GM19025 (cell line): Measurements from ENCODE around the gene MAST3.

Experiments used
- ATAC-seq: cut with Tn5 transposase; IDR thresholded peaks from one replicate; pipeline ENCODE4 v1.9.1; 2021; ENCODE audit warnings: mild to moderate bottlenecking, low read depth, moderate library complexity; ENCODE audit not compliant: unreplicated experiment

Gene MAST3

DNA sequence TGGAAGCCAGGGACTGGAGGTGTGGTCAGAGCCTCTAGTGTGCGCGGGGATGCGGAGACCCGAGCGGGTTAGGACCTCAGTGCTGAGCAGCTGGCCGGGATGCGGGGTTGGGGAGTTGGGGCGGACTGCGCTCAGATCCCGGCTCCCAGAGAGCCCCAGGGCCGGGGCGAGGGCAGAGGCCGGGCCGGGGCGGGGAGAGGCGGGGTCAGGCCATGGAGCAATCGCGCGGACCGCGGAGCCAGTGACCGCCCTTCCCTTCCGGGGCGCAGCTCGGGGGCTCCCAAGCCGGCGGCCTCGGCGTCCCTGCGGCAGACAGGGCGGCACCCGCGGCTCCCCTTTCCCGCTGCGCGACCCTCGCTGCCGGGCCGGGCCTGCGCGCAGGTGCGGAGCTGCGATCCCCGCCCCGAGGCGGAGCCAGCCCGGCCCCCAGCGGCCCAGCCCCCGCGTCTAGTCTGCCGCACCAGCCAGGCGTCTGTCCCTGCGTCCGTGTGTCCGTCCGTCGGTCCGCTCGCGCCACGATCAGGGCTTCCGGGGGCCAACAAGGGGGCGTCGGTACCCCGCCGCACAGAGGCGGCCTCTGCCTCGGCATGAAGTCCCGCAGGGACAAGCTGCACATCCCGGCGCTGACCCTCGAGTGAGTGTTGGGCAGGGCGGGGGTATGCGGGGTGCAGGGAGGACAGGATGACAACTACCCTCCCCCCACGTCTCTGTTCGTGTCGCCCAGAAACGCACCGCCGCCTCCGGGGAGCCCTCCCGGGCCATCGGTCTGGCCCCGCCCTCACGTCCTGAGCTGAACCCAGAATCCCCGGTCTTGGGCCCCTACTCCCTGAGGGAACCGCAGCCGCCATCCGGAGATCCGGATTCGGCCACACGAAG is 12.4 kb downstream of the MAST3 start:
- no peak for ATAC-seq

DNA sequence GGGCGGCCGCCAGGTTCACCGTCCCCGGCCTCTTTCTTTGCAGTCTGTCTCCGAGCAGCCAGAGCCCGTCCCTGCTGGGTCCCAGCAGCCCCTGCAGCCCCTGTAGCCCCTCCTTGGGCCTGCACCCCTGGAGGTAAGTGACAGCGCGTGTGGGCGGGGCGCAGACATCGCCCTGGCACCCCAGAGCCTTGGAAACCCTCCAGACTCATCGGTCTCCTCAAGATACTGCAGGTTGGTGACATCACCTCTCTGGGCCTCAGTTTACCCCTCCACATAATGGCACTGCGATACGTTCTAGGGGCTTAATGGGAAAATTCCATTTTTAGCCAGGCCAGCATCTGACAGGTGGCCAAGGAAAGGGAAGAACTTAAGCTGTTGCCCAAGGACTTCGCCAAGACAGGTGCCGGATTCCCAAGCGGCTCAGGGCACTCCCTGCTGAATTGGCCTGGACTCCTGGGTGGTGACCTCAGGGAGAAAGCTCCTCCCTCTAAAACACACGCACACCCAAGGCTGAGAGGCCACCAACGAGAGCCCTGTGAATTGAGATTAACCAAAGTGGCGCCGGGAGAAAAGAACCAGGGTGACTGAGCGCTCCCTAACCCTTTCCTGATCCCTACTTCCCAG is 13.1 kb downstream of the MAST3 start:
- no peak for ATAC-seq

DNA sequence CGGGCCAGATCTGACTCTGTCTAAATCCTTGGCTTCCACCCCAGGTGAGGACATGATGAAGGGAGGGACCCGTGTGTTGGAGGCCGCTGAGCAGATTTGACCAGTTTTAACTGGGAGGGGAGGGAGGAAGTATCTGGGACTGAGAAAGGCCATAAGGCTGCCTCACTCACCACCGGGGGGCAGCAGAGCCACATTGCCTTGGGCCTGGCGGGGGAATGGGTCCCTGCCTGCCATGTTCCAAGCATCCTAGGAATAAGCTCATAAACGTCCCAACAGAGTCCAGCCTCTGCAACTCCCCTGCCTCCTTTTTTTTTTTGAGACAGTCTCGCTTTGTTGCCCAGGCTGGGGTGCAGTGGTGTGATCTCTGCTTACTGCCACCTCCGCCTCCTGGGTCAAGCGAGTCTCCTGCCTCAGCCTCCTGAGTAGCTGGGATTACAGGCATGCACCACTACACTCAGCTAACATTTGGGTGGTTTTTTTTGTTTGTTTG is 15.5 kb downstream of the MAST3 start:
- ATAC-seq = no peak

DNA sequence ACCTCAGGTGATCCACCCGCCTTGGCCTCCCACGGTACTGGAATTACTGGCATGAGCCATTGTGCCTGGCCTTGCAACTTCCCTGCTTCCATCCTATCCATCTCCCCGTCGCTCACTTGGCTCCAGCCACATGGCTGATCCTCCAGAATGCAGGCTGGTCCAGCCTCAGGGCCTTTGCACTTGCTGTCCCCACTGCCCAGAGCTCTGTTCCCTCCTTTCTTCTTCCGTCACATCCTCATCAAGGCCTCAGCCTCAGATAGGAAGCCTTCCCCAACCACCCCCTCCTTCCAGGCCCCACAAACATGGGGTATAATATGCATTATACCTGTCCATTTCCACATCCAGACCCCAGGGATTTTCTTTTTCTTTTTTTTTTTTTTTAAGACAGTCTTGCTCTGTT is 16.2 kb downstream of the MAST3 start:
- no peak for ATAC-seq

DNA sequence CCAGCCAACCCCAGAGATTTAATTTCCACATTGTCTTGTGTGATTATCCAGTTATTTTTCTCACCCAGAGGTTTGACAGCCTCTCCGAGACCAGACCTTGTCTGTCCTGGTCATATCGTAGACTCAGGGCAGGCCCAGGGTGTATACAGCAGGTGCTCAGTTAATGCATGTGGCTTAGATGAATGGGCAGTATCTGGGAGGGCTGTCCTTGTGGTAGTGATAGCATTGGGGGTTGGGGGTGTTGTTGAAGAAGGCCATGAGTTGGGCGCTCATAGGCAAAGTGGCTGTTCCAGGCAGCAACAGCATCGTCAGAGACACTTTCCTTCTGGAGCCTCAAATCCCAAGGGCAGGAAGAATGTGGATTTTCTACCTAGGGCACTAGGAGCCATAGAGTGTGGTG is 16.9 kb downstream of the MAST3 start:
- no peak for ATAC-seq

DNA sequence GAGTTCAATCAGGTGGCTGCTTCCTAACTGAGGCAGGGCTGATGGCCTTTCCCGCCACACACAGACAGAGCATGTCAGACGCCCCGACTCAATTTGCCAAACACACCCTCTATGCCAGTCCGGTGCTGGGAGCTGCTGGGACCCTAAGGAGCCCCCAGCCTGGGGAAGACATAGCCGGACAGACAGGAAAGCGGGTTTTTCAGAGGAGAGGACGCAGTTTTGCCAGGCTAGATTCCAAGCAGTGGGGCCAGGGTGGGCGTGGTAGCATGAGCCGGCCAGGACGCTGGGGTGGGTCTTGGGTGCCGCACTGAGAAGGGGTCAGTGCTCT is 19.8 kb downstream of the MAST3 start:
- ATAC-seq = no peak

DNA sequence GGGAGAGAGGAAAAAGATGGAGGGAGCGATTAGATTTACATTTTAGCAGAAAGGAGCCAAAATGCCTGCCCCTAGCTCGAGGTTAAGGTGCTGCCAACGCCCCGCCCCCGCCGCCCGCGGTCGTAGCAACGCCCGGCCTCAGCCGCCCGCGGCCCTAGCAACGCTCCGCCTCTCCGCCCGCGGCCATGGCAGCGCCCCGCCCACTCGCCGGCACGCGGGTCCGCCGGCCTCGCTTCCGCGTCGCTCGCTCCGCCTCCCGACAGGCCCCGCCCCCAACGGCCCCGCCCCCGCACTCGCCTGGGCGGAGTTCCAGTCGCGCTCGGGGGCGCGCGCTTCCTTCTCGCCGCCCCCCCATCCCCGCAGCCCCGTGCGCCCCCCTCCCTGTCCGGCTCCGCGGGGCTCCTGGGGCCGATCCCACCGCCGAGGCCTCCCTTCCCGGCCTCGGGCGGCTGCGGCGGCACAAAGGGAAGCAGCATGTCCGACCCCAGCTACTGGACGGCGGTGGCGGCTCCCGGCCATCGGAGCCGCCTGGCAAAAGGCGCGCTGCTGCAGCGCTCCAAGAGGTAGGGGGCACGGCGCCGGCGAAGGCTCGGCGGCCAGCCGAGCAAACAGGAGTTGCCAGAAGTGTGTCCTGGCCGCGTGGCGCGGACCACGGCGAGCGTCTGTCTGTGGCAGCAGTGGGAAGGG is 20.3 kb downstream of the MAST3 start:
- peak; percentile 92 for ATAC-seq

DNA sequence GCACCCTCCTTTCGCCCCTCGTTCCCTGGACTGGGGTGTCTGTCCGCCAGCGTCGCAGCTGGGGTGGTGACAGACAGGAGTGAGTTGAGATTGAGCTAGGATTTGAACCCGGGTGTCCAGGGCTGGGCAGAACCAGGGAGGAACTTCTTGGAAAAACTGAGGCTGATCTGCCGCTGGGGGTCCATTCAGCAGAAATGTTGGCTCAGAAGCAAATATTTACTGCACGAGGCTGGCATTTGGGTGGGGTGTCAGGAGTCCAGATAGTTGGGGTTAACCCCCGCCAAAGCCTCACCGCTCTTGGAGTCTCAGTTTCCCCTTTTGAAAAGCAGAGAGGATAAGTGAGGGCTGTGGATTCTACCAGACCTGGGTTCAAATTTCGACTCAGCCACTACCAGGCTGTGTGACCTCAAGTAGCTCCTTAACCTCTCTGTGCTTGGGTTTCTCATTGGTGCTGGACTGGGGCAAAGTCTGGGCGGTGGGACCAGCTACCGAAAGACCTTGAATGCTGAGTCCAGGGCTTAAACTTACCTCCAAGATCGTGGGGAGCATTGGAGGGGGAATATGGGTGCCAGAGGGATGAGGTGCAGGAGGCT is 20.9 kb downstream of the MAST3 start:
- ATAC-seq = no peak

DNA sequence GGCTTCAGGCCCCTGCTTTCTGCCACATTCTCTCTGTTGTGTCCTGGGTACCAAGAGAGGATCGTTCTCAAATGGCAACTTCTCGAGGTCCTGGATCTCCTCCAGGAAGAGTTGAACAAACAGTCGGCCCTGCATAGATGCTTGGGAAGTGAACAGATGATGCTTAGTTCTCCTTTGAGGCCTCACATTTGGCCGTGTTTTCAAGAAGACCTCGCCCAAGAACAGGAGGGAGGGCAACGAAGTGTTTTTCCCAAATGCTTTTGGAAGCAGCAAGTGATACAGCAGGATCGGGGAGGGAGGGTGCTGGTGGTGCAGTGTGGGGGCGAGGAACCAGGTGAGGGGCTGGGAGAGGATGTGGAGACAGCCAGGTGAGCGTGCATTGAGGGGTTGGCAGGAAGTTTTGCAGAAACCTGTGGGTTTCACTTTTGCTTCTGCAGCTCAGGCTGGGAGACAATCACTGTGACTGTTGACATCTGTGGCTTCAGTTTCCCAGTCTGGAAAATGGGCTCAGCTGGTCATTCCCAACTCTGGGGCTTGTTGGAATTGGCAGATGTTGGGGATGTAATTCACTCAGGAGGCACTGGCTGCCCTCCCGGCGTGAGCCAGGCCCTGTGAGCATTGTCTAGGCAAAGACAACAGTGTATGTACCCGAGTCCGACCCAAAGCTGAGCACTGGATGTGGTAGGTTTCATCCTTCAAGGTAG is 21.6 kb downstream of the MAST3 start:
- no peak for ATAC-seq

DNA sequence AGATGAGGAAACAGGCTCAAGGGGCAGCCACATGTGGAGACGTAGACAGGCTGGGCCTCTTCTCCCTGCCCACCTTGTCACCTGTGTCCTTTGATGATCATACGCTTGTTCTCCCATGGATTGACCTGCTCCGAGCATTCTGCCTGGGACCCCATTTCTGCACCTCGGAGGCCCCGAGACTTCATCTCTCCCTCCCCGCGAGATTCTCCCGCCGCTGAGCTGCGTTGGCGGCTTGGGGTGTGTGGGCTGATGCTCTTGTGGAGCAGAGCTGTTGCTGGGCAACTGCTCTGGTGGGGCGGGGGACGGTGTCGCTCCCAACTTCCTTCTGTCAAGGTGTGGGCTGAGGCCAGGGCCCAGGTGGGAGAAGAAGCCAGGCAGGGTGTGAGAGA is 22.1 kb downstream of the MAST3 start:
- no peak for ATAC-seq

DNA sequence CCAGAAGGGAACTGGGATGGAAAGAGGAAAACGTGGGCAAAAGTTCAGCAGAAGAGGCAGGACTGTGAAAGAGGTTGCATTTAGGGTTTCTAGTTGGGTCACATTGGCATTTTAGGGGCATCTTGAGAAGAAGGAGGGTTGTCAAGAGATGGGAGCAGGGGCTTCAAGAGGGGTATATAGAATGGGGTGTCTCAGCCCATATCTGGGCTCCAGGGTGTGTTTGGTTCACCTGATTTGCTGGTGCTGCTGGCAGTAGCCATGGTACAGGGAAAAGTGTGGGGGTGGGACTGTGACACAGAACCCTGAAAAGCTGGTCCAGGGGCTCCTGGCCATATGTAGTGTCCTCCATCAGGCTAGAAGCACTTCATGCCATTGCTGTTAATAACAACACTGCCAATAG is 22.5 kb downstream of the MAST3 start:
- no peak for ATAC-seq

DNA sequence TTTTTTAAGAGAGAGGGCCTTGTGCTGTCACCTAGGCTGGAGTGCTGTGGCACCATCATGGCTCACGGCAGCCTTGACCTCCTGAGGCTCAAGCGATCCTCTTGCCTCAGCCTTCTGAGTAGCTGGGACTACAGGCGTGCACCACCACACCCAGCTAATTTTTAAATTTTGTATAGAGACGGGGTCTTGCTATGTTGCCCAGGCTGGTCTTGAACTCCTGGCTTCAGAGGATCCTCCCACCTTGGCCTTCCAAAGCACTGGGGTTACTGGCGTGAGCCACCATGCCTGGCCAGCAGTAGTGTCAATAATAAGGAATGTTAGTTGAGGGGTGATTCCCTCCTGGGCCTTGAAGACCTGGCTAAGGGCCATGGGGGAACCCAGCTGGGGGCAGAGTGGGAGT is 23.6 kb downstream of the MAST3 start:
- ATAC-seq = no peak

DNA sequence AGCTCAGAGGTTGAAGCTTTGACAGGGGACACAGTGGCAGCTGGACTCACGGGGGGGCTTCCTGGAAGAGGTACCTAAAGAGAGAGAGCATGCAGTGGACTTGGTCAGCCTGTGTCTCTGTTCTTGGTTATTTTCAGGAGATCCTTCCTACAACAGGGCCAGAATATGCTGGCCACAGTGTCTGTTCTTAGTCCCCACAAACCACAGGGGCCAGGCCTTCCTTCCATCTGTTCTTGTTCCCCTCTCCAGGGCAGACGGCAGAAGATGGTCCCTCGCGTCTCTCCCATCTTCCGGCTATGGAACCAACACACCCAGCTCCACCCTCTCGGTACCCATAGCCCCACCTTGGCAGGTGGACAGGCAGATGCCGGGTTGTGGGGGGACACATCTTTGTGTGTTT is 24.8 kb downstream of the MAST3 start:
- ATAC-seq = no peak

DNA sequence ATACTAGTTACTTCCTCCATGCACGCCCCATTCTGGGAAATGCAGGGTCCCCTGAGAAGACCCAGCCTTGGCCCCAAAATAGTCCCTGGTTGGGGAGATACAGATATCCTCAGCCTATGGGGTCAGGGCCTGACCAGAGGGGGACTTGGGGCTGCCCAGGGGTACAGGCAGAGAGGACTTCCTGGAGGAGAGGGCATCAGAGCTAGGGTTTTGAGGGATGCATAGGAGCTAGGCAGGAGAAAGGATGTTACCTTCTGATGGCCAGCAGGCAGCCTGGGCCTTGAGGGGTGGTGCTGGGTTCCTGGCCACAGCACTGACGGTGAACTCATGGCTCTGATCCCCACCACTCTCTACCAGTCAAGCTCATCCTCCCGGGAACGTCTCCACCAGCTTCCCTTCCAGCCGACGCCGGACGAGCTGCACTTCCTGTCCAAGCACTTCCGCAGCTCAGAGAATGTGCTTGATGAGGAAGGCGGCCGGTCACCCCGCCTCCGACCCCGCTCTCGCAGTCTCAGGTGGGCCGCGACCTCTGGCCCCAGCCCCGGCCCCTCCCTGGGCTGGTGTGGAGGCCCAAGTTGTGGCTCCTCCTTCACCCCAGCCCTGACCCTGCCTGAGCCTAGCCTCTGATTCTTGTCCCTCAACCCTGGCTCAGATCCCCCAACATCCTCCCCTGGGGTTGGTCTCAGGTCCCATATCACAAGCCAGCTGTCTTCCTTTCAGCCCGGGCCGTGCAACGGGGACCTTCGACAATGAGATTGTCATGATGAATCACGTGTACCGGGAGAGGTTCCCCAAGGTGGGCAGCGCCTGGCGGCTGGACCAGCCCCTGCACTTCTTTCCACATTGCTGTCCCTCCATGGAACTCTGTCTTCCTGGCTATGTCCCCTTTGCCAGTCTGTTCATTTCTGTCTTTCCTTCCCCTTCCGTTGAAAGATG is 25.6 kb downstream of the MAST3 start:
- ATAC-seq = no peak

DNA sequence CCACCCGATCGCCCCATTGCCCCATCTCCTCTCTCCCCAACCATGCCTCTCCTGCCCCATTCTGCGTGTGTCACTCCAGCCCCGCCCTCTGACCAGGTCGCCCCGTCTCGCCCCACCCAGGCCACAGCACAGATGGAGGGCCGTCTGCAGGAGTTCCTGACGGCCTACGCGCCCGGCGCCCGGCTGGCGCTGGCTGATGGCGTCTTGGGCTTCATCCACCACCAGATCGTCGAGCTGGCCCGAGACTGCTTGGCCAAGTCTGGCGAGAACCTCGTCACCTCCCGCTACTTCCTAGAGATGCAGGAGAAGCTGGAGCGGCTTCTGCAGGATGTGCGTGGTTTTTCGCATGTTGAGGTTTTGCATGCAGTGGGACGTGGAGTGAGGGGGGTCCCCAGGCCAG is 26.2 kb downstream of the MAST3 start:
- ATAC-seq = no peak

DNA sequence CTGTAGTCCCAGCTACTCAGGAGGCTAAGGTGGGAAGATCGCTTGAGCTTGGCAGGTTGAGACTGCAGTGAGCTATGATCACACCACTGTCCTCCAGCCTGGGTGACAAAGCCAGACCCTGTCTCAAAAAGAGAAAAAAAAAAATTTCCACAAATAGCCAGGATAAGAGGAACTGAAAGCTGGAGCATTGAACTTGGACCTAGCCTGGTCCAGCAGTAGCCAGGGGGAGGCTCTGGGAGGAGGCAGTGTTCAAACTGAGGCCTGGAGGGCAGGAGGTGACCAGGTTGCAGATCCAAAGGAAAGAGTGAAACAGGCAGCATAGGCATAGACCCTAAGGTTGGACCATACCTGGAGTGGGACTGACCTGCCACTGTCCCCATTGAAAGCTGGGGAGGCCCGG is 28.5 kb downstream of the MAST3 start:
- ATAC-seq = no peak

DNA sequence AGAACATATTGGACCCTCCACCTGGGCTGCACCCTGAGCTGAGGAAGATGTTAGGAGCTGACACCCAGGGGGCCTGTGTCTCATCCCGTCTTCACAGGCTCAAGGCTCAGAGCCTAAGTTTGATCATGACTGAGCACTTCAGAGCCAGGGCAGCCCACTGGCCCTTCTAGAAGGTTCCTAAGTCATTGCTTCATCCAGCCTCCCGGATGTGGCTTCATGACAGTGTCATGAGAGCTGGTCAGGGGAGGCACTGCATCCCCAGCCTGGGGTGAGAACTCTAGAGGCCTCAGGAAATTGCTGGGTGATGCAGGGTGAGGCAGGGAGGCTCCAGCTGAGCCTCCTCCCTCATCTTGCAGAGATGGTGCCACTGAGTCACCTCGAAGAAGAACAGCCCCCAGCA is 30.5 kb downstream of the MAST3 start:
- ATAC-seq = no peak

DNA sequence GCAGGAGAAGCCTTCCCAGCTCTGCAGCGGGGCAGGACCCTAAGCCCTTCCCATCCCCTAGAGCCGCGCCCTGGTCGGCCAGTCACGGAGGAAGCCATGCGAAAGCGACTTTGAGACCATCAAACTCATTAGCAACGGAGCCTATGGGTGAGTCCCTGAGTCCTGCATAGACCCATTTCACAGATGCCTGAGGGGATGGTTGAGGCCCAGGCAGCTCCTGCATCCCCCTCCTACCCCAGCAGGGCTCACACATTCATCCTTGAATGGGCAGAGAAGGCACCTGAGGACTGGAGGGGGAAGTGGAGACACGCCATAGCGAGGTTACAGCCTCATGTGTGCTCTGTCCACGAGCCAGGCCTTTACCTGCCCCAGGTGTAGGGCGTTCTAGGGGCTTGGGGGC is 31.2 kb downstream of the MAST3 start:
- ATAC-seq = no peak

DNA sequence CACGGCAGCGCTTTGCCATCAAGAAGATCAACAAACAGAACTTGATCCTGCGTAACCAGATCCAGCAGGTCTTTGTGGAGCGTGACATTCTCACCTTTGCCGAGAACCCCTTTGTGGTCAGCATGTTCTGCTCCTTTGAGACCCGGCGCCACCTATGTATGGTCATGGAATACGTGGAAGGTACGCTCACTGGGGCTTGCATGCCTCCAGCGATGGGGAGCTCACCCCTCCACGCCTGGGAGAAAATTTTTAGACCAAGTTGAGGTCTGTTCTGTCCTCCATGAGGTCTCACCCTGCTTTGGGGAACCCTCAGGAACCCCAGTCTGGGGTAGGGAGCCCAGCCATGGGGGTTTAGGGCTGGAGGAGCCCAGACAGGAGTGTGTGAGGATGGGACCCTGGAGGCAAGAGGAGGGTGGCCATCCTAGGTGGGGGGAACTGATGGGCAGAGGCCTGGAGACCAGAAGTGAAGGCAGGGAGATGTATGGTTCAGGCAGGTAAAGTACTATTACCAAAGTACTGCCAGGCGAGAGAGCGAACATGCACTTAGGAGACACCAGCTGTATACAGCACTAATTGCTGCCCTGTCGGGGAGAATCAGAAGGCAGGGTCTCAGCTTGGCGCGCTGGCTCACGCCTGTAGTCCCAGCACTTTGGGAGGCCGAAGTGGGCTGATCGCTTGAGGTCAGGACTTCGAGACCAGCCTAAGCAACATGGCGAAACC is 33.1 kb downstream of the MAST3 start:
- ATAC-seq = no peak
